ENCODE results near the gene DCPS. TPM values are rescaled to one million over a fixed set of nuclear protein-coding genes. Genes with fewer than 3 reads are reported as not detected.

DCPS gene
- total RNA-seq, 1 experiment from 2014 or later, result 13.5 TPM

- Histone ChIP-seq H3K27me3 (replicated peaks) (no peaks in the 10 kb centered on the region), H3K36me3 (no peaks in the 10 kb centered on the region), H3K9me3 (replicated peaks) (no peaks in the 10 kb centered on the region), H3K4me3 (no peak overlapping the region), H3K27ac (no peak overlapping the region), H3K4me1 (replicated peaks) (no peaks in the 10 kb centered on the region)
- DNase-seq (ENCODE audit: low read depth in 1 of 2, low spot score in 2 of 2), result no peak
These were observed 26.1 kb upstream of the DCPS start for GRCh38 chr11:126277780-126278179.

GRCh38 chr11:126279191-126279590, 24.7 kb upstream of the DCPS start:
- Histone ChIP-seq H3K36me3 (no peaks in the 10 kb centered on the region), H3K27ac (no peak overlapping the region), H3K4me3 (no peak overlapping the region), H3K4me1 (replicated peaks) (peaks cover 3% of the 10 kb centered on the region; the same call in 1 of the 2 replicates), H3K9me3 (replicated peaks) (no peaks in the 10 kb centered on the region), H3K27me3 (replicated peaks) (no peaks in the 10 kb centered on the region)
- DNase-seq (ENCODE audit: low read depth in 1 of 2, low spot score in 2 of 2), result no peak

- DNase-seq (ENCODE audit: low read depth in 1 of 2, low spot score in 2 of 2), result no peak
- no peak overlapping the region for H3K27ac ChIP-seq
- peaks cover 8% of the 10 kb centered on the region; the same call in 1 of the 2 replicates for H3K4me1 ChIP-seq (replicated peaks)
- H3K27me3 ChIP-seq (replicated peaks), result no peaks in the 10 kb centered on the region
- H3K9me3 ChIP-seq (replicated peaks), result no peaks in the 10 kb centered on the region
- H3K4me3 ChIP-seq, result no peak overlapping the region
- no peaks in the 10 kb centered on the region for H3K36me3 ChIP-seq
These were observed 23.3 kb upstream of the DCPS start for GRCh38 chr11:126280595-126280994.

GRCh38 chr11:126281245-126281644, 22.6 kb upstream of the DCPS start:
- H3K27ac ChIP-seq, result no peak overlapping the region
- no peak for DNase-seq (ENCODE audit: low read depth in 1 of 2, low spot score in 2 of 2)
- H3K4me3 ChIP-seq, result no peak overlapping the region
- no peaks in the 10 kb centered on the region for H3K27me3 ChIP-seq (replicated peaks)
- H3K4me1 ChIP-seq (replicated peaks), result peaks cover 8% of the 10 kb centered on the region; the same call in 1 of the 2 replicates
- no peaks in the 10 kb centered on the region for H3K9me3 ChIP-seq (replicated peaks)
- H3K36me3 ChIP-seq, result no peaks in the 10 kb centered on the region

GRCh38 chr11:126281666-126282175, 22.1 kb upstream of the DCPS start:
- H3K4me3 ChIP-seq, result no peak overlapping the region

GRCh38 chr11:126282361-126282735, 21.5 kb upstream of the DCPS start:
- peaks cover 8% of the 10 kb centered on the region; the same call in 1 of the 2 replicates for H3K4me1 ChIP-seq (replicated peaks)
- H3K36me3 ChIP-seq, result no peaks in the 10 kb centered on the region
- no peak overlapping the region for H3K27ac ChIP-seq
- no peak for DNase-seq (ENCODE audit: low read depth in 1 of 2, low spot score in 2 of 2)
- H3K9me3 ChIP-seq (replicated peaks), result no peaks in the 10 kb centered on the region
- no peaks in the 10 kb centered on the region for H3K27me3 ChIP-seq (replicated peaks)
- peak overlapping the region; percentile 66 for H3K4me3 ChIP-seq

More at GRCh38 chr11:126281666-126282175, 22.1 kb upstream of the DCPS start:
- H3K27me3 ChIP-seq (replicated peaks), result no peaks in the 10 kb centered on the region
- H3K27ac ChIP-seq, result no peak overlapping the region
- DNase-seq (ENCODE audit: low read depth in 1 of 2, low spot score in 2 of 2), result no peak
- H3K4me1 ChIP-seq (replicated peaks), result peaks cover 8% of the 10 kb centered on the region; the same call in 1 of the 2 replicates
- H3K9me3 ChIP-seq (replicated peaks), result no peaks in the 10 kb centered on the region
- H3K36me3 ChIP-seq, result no peaks in the 10 kb centered on the region

GRCh38 chr11:126282736-126283591, 20.9 kb upstream of the DCPS start, which contains the start of gene TIRAP:
Gene TIRAP, plus strand, starts transcription at chr11:126283093. Its CDS starts 7,802 bp downstream, at chr11:126290895.
- H3K4me1 ChIP-seq (replicated peaks), result peaks cover 8% of the 10 kb centered on the region; the same call in 1 of the 2 replicates
- H3K36me3 ChIP-seq, result no peaks in the 10 kb centered on the region
- no peaks in the 10 kb centered on the region for H3K27me3 ChIP-seq (replicated peaks)
- DNase-seq (ENCODE audit: low read depth in 1 of 2, low spot score in 2 of 2), result peak; percentile 30 to 46
- peak within 1 kb of the TSS; percentile 66 for H3K4me3 ChIP-seq
- peak within 1 kb of the TSS; percentile 35 for H3K27ac ChIP-seq
- H3K9me3 ChIP-seq (replicated peaks), result no peaks in the 10 kb centered on the region

- Histone ChIP-seq H3K27me3 (replicated peaks) (no peaks in the 10 kb centered on the region), H3K27ac (no peak overlapping the region), H3K4me1 (replicated peaks) (peaks cover 8% of the 10 kb centered on the region; the same call in 1 of the 2 replicates), H3K9me3 (replicated peaks) (no peaks in the 10 kb centered on the region), H3K4me3 (no peak overlapping the region), H3K36me3 (no peaks in the 10 kb centered on the region)
- peak; percentile 80 for DNase-seq (ENCODE audit: low read depth in 1 of 2, low spot score in 2 of 2)
These were observed 19.0 kb upstream of the DCPS start for GRCh38 chr11:126284829-126285228.

GRCh38 chr11:126288237-126288636, 15.6 kb upstream of the DCPS start:
- Histone ChIP-seq H3K4me1 (replicated peaks) (peaks cover 8% of the 10 kb centered on the region; the same call in 1 of the 2 replicates), H3K36me3 (no peaks in the 10 kb centered on the region; the same call in 1 of the 2 replicates), H3K27me3 (replicated peaks) (no peaks in the 10 kb centered on the region), H3K27ac (no peak overlapping the region), H3K4me3 (no peak overlapping the region), H3K9me3 (replicated peaks) (no peaks in the 10 kb centered on the region)
- no peak for DNase-seq (ENCODE audit: low read depth in 1 of 2, low spot score in 2 of 2)

- H3K4me1 ChIP-seq (replicated peaks), result no peaks in the 10 kb centered on the region
- no peaks in the 10 kb centered on the region for H3K9me3 ChIP-seq (replicated peaks)
- no peaks in the 10 kb centered on the region; the same call in 1 of the 2 replicates for H3K36me3 ChIP-seq
- DNase-seq (ENCODE audit: low read depth in 1 of 2, low spot score in 2 of 2), result no peak
- H3K27me3 ChIP-seq (replicated peaks), result no peaks in the 10 kb centered on the region
- H3K27ac ChIP-seq, result no peak overlapping the region
- no peak overlapping the region for H3K4me3 ChIP-seq
These were observed 13.0 kb upstream of the DCPS start for GRCh38 chr11:126290887-126291286.

GRCh38 chr11:126293726-126294125, 10.1 kb upstream of the DCPS start:
- Histone ChIP-seq H3K4me1 (replicated peaks) (no peaks in the 10 kb centered on the region), H3K27me3 (replicated peaks) (no peaks in the 10 kb centered on the region), H3K36me3 (no peaks in the 10 kb centered on the region; the same call in 1 of the 2 replicates), H3K9me3 (replicated peaks) (no peaks in the 10 kb centered on the region), H3K27ac (no peak overlapping the region), H3K4me3 (no peak overlapping the region)
- no peak for DNase-seq (ENCODE audit: low read depth in 1 of 2, low spot score in 2 of 2)

GRCh38 chr11:126297004-126297403, 6.9 kb upstream of the DCPS start:
- no peak for DNase-seq (ENCODE audit: low read depth in 1 of 2, low spot score in 2 of 2)
- H3K9me3 ChIP-seq (replicated peaks), result no peaks in the 10 kb centered on the region
- H3K27ac ChIP-seq, result no peak overlapping the region
- no peak overlapping the region for H3K4me3 ChIP-seq
- H3K4me1 ChIP-seq (replicated peaks), result no peaks in the 10 kb centered on the region
- H3K27me3 ChIP-seq (replicated peaks), result no peaks in the 10 kb centered on the region
- no peaks in the 10 kb centered on the region for H3K36me3 ChIP-seq

GRCh38 chr11:126304457-126305075, 706 bp downstream of the DCPS start:
- no peak overlapping the region for H3K27ac ChIP-seq
- DNase-seq (ENCODE audit: low read depth in 1 of 2, low spot score in 2 of 2), result no peak

GRCh38 chr11:126305699-126306098, 1.8 kb downstream of the DCPS start:
- no peak for DNase-seq (ENCODE audit: low read depth in 1 of 2, low spot score in 2 of 2)
- Histone ChIP-seq H3K4me3 (no peak overlapping the region), H3K9me3 (replicated peaks) (no peaks in the 10 kb centered on the region), H3K27ac (no peak overlapping the region), H3K27me3 (replicated peaks) (no peaks in the 10 kb centered on the region), H3K4me1 (replicated peaks) (0 out of 2 replicates have a peak, but pooled peaks cover 5% of the 10 kb centered on the region), H3K36me3 (peaks cover 2% of the 10 kb centered on the region; the same call in 1 of the 2 replicates)

More at GRCh38 chr11:126304457-126305075, 706 bp downstream of the DCPS start:
- Histone ChIP-seq H3K9me3 (replicated peaks) (no peaks in the 10 kb centered on the region), H3K36me3 (no peaks in the 10 kb centered on the region; the same call in 1 of the 2 replicates), H3K27me3 (replicated peaks) (no peaks in the 10 kb centered on the region), H3K4me1 (replicated peaks) (0 out of 2 replicates have a peak, but pooled peaks cover 5% of the 10 kb centered on the region), H3K4me3 (peak overlapping the region; percentile 59)
